H1 (cell line): ENCODE results near the gene USP3. TPM values are rescaled to one million over a fixed set of nuclear protein-coding genes. Genes with fewer than 3 reads are reported as not detected.

Source experiments
- ASH2L ChIP-seq: fragments of 200-600, 300-600 bp; sonication (generic); IDR thresholded peaks from one replicate; pipeline ENCODE4 v1.7.1; 2017; ENCODE audit warnings: low read length
- CHD2 ChIP-seq: IDR thresholded peaks from 2 replicates; pipeline ENCODE4 v1.6.1; 2012; ENCODE audit warnings: low read length, improper control_type of control experiment
- SIN3A ChIP-seq, 2 experiments: IDR thresholded peaks in 1 of 2; conservative IDR thresholded peaks in 1 of 2; 2 replicates each; pipeline ENCODE4 v1.6.1; 2011 to 2012; ENCODE audit warnings: low read length in 2 of 2, improper control_type of control experiment in 1 of 2, low read depth in 1 of 2, mild to moderate bottlenecking in 1 of 2
- TAF1 ChIP-seq: IDR thresholded peaks from 2 replicates; pipeline ENCODE4 v1.6.1; 2011; ENCODE audit warnings: mild to moderate bottlenecking, low read depth, low read length
- polyA plus RNA-seq, 7 experiments: library from polyadenylated mRNA; depleted of rRNA in 3 of 7; stranded (reverse) in 5 of 7; unstranded in 2 of 7; fragments of >200 nt in 5 of 7; fragments of 200-250 nt in 2 of 7; gene quantifications; 1 replicate in 5 of 7; 2 replicates in 1 of 7; 4 replicates in 1 of 7; pipeline versions ENCODE4 v1.2.1 to v1.2.3, GENCODE V29; 2011 to 2013; ENCODE audit warnings: missing spikeins in 2 of 7, mixed read lengths in 2 of 7
- total RNA-seq: library from RNA; stranded (reverse); fragmentation: NEBNext Ultra II Directional; extraction: Animal tissue kit (Norgen Biotek cat#: 25700); gene quantifications from 2 replicates; pipeline ENCODE4 v1.2.1, GENCODE V29; 2021
- TF ChIP-seq, protein P1 (sequence below): IDR thresholded peaks from 2 replicates; pipeline ENCODE4 v1.6.1; 2012; ENCODE audit warnings: inconsistent platforms

Gene USP3
- total and polyA plus RNA-seq, 2 of the 8 experiments (the other 6 are each of a cell fraction or from before 2014, with no cell fraction given), result 15.5 to 16.2 TPM

DNA sequence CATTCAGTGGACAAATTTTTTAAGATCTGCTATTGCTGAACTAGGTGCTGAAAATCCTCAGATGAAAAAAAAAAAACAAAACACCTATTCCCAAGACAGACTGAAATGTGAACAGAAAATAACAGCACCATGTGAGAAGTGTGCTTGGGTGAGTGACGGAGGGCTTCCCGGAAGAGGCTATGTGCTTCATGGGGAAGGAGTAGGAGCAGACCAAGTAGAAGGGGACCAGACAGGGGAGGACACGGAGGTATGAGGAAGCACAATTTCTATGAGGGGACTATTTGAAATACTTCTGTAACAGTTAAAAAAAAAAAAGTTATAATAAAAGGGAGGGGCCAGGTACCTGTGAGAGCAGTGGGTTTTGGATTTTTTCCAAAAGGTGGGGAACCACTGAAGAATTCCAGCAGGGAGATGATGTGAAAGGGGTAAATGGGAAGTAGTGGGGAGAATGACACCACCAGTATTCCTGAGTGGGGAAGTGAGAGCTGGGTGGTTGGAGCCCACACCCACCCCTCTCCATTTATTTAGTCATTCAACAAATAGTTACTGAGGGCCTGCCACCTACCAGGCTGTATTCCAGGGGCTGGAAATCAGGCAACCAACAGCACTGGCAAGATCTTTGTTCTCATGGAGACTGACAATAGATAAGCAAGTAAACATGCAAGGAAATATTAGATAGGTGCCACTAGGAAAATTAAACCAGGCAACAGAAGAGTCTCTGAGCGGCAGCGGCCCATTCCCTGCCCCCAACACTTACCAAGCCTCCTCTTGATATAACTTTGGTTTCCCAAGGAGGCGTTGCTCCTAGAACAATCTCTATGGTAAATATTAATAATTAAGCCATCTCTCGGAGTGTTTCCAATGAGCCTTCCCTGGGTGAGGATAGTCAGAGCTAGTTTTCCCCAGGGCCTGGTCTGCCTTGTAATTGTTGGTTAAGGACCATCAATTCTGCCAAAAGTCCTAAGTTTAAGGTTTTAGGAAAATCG, 3.8 kb upstream of the USP3 start (continued):
- no peak for TF ChIP-seq SIN3A (conservative IDR thresholded peaks at IDR 0.05 in 1 of 2, IDR thresholded peaks at IDR 0.05 in 1 of 2; ENCODE audit: low read depth in 1 of 2, low read length in 2 of 2)
- no peak for TF ChIP-seq ASH2L
- no peak for TF ChIP-seq TAF1
- TF ChIP-seq CHD2, result no peak
- TF ChIP-seq, protein P1, sequence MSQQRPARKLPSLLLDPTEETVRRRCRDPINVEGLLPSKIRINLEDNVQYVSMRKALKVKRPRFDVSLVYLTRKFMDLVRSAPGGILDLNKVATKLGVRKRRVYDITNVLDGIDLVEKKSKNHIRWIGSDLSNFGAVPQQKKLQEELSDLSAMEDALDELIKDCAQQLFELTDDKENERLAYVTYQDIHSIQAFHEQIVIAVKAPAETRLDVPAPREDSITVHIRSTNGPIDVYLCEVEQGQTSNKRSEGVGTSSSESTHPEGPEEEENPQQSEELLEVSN, result no peak
